HEK293 (cell line): ENCODE measurements around the gene NXN.

ENCODE experiments used
- CTCF ChIA-PET: fragments of 350-600 bp; formaldehyde crosslinking; extraction: SDS; loops from one replicate; lab custom pipeline; 2021; ENCODE audit warnings: antibody characterized with exemption; lab: Yijun Ruan, JAX
- POLR2A ChIA-PET: fragments of 300-600 bp; formaldehyde crosslinking; extraction: SDS; loops from one replicate; lab custom pipeline; 2020; ENCODE audit warnings: antibody characterized with exemption, inconsistent platforms; lab: Yijun Ruan, JAX
- H3K27ac ChIP-seq: fragments of 200-500 bp; sonication (Bioruptor generic); 2 replicates; pipeline ENCODE4 v1.5.1; 2014; ENCODE audit warnings: low read depth, low read length, control low read depth, inconsistent platforms; ENCODE audit errors: extremely low read depth
- H3K36me3 ChIP-seq, 2 experiments: fragments of 200-500 bp in 1 of 2; sonication (Bioruptor generic) in 1 of 2; 1 replicate in 1 of 2; 2 replicates in 1 of 2; pipeline ENCODE4 v1.5.1; 2014 to 2017; ENCODE audit warnings: inconsistent platforms in 2 of 2, low read length in 2 of 2; ENCODE audit not compliant: control insufficient read depth in 2 of 2, insufficient read depth in 1 of 2
- H3K4me1 ChIP-seq: fragments of 200-500 bp; sonication (Bioruptor generic); 2 replicates; pipeline ENCODE4 v1.5.1; 2014; ENCODE audit warnings: mild to moderate bottlenecking, low read length, inconsistent platforms; ENCODE audit not compliant: control insufficient read depth, insufficient read depth
- H3K4me3 ChIP-seq: 2 replicates; pipeline ENCODE4 v1.5.1; 2011; ENCODE audit warnings: low read depth, mild to moderate bottlenecking, control low read depth, low read length, moderate library complexity
- H3K9me3 ChIP-seq: fragments of 200-500 bp; sonication (Bioruptor generic); 2 replicates; pipeline ENCODE4 v1.5.1; 2014; ENCODE audit warnings: low read depth, low read length, inconsistent platforms; ENCODE audit not compliant: control insufficient read depth, insufficient read depth
- ATF2 ChIP-seq: fragments of 450-650 bp; formaldehyde crosslinking; IDR thresholded peaks from 2 replicates; pipeline ENCODE4 v1.5.1; 2016; ENCODE audit warnings: missing biosample characterization, missing genetic modification characterization, low read depth
- PATZ1 ChIP-seq: fragments of 450-650 bp; formaldehyde crosslinking; IDR thresholded peaks from 2 replicates; pipeline ENCODE4 v1.5.1; 2016; ENCODE audit warnings: missing biosample characterization, missing genetic modification characterization
- SCRT1 ChIP-seq: fragments of 450-650 bp; formaldehyde crosslinking; IDR thresholded peaks from 2 replicates; pipeline ENCODE4 v1.5.1; 2016; ENCODE audit warnings: missing biosample characterization, missing genetic modification characterization, borderline replicate concordance
- ZEB2 ChIP-seq: fragments of 450-650 bp; formaldehyde crosslinking; IDR thresholded peaks from 2 replicates; pipeline ENCODE4 v1.5.1; 2016; ENCODE audit warnings: missing biosample characterization, missing genetic modification characterization
- ZNF132 ChIP-seq: fragments of 450-650 bp; formaldehyde crosslinking; IDR thresholded peaks from 2 replicates; pipeline ENCODE4 v1.5.1; 2017; ENCODE audit warnings: missing biosample characterization, missing genetic modification characterization, borderline replicate concordance
- ZNF174 ChIP-seq: fragments of 450-650 bp; formaldehyde crosslinking; IDR thresholded peaks from 2 replicates; pipeline ENCODE4 v1.5.0; 2017; ENCODE audit warnings: missing biosample characterization, mild to moderate bottlenecking, missing genetic modification characterization
- ZNF24 ChIP-seq: fragments of 450-650 bp; formaldehyde crosslinking; IDR thresholded peaks from 2 replicates; pipeline ENCODE4 v1.5.1; 2016; ENCODE audit warnings: missing biosample characterization, missing genetic modification characterization
- ZNF292 ChIP-seq: fragments of 450-650 bp; formaldehyde crosslinking; IDR thresholded peaks from 2 replicates; pipeline ENCODE4 v1.5.1; 2016; ENCODE audit warnings: low read depth, missing biosample characterization, missing genetic modification characterization, borderline replicate concordance
- ZNF311 ChIP-seq: fragments of 450-650 bp; formaldehyde crosslinking; IDR thresholded peaks from 2 replicates; pipeline ENCODE4 v1.5.1; 2017; ENCODE audit warnings: missing biosample characterization, missing genetic modification characterization, borderline replicate concordance
- ZNF404 ChIP-seq: fragments of 450-650 bp; formaldehyde crosslinking; IDR thresholded peaks from 2 replicates; pipeline ENCODE4 v1.5.1; 2017; ENCODE audit warnings: missing biosample characterization, missing genetic modification characterization
- ZNF426 ChIP-seq: fragments of 450-650 bp; formaldehyde crosslinking; IDR thresholded peaks from 2 replicates; pipeline ENCODE4 v1.5.1; 2017; ENCODE audit warnings: missing biosample characterization, missing genetic modification characterization, mild to moderate bottlenecking, inconsistent platforms, moderate library complexity
- ZNF513 ChIP-seq: fragments of 450-650 bp; IDR thresholded peaks from 2 replicates; pipeline ENCODE4 v1.5.1; 2018; ENCODE audit warnings: missing biosample characterization, missing genetic modification characterization
- ZNF518A ChIP-seq: fragments of 450-650 bp; formaldehyde crosslinking; conservative IDR thresholded peaks from 2 replicates; pipeline ENCODE4 v1.5.1; 2016; ENCODE audit warnings: low read depth, missing biosample characterization, missing genetic modification characterization
- ZNF561 ChIP-seq: fragments of 450-650 bp; IDR thresholded peaks from 2 replicates; pipeline ENCODE4 v1.5.1; 2018; ENCODE audit warnings: missing biosample characterization, missing genetic modification characterization, borderline replicate concordance
- ZNF621 ChIP-seq: fragments of 450-650 bp; formaldehyde crosslinking; IDR thresholded peaks from 2 replicates; pipeline ENCODE4 v1.5.1; 2017; ENCODE audit warnings: missing biosample characterization, missing genetic modification characterization

Gene NXN

GRCh38 chr17:883586-883962 lies 96.0 kb downstream of the NXN start:
- ChIA-PET CTCF (interaction anchor here (1.4 to 1.8 kb wide), 2 partner anchors 97 to 113 kb away, joined by 4 to 6 read pairs; partner anchors contain the start of gene TIMM22), POLR2A (interaction anchor here (0.6 to 0.8 kb wide), 2 partner anchors 44 to 222 kb away, joined by 3 to 4 read pairs; no protein-coding TSS in a partner anchor)
- Histone ChIP-seq H3K4me3 (no peak overlapping the region), H3K9me3 (no peaks in the 10 kb centered on the region), H3K4me1 (peaks cover 15% of the 10 kb centered on the region), H3K27ac (no peak overlapping the region), H3K36me3 (no peaks in the 10 kb centered on the region; a peak in 1 of 3 replicates)
- TF ChIP-seq ZNF404 (no peak), ZNF132 (tag by site-specific recombination) (no peak), ZEB2 (tag by site-specific recombination) (no peak), ZNF621 (no peak), PATZ1 (tag by site-specific recombination) (no peak), ZNF174 (tag by site-specific recombination) (no peak), ZNF513 (tag by site-specific recombination) (no peak), ZNF426 (no peak), ZNF561 (tag by site-specific recombination) (no peak), ZNF518A (tag by site-specific recombination) (no peak), ZNF24 (no peak), SCRT1 (tag by site-specific recombination) (no peak), ZNF311 (no peak), ATF2 (no peak), ZNF292 (tag by site-specific recombination) (no peak)
